Activated CD4-positive, alpha-beta T cell treated with anti-CD3 and anti-CD28 coated beads, Interleukin-2, amount 50 U/mL, for 4 hours (primary cell): Measurements from ENCODE around the gene ROR1.

Source experiments
- DNase-seq, 2 experiments: peaks; one replicate each; pipeline ENCODE4 v3.0.0-alpha.2; 2020

Gene ROR1

GRCh38 chr1:63983391-63984256 is 209.8 kb downstream of the ROR1 start:
- DNase-seq: no peak

GRCh38 chr1:63984257-63984929 is 210.6 kb downstream of the ROR1 start:
- DNase-seq: no peak

- no peak for DNase-seq
Observed at GRCh38 chr1:63984930-63985290, 211.1 kb downstream of the ROR1 start.

GRCh38 chr1:63987014-63987627 is 213.3 kb downstream of the ROR1 start:
- no peak for DNase-seq

- DNase-seq: no peak
Observed at GRCh38 chr1:63987628-63988024, 213.8 kb downstream of the ROR1 start.

GRCh38 chr1:63988941-63989340 is 215.1 kb downstream of the ROR1 start:
- DNase-seq: no peak

- no peak for DNase-seq
Observed at GRCh38 chr1:63991685-63992084, 217.9 kb downstream of the ROR1 start.

GRCh38 chr1:64000021-64000420 is 226.2 kb downstream of the ROR1 start:
- no peak for DNase-seq

- no peak for DNase-seq
Observed at GRCh38 chr1:64001038-64001437, 227.2 kb downstream of the ROR1 start.

GRCh38 chr1:64004451-64005025 is 230.7 kb downstream of the ROR1 start:
- no peak for DNase-seq

GRCh38 chr1:64005801-64006200 is 232.0 kb downstream of the ROR1 start:
- no peak for DNase-seq

- no peak for DNase-seq
Observed at GRCh38 chr1:64006276-64007051, 232.6 kb downstream of the ROR1 start.

GRCh38 chr1:64010316-64010715 is 236.5 kb downstream of the ROR1 start:
- DNase-seq: no peak

- DNase-seq: no peak
Observed at GRCh38 chr1:64013395-64013794, 239.6 kb downstream of the ROR1 start.

GRCh38 chr1:64019818-64020217 is 246.0 kb downstream of the ROR1 start:
- no peak for DNase-seq

GRCh38 chr1:64021066-64021465 is 247.2 kb downstream of the ROR1 start:
- no peak for DNase-seq

- no peak for DNase-seq
Observed at GRCh38 chr1:64025051-64025450, 251.2 kb downstream of the ROR1 start.

- DNase-seq: no peak
Observed at GRCh38 chr1:64029037-64029436, 255.2 kb downstream of the ROR1 start.

- DNase-seq: no peak
Observed at GRCh38 chr1:64030411-64030810, 256.6 kb downstream of the ROR1 start.

GRCh38 chr1:64031236-64031635 is 257.4 kb downstream of the ROR1 start:
- no peak for DNase-seq

- no peak for DNase-seq
Observed at GRCh38 chr1:64033667-64034220, 259.9 kb downstream of the ROR1 start.

GRCh38 chr1:64036549-64036948 is 262.7 kb downstream of the ROR1 start:
- DNase-seq: no peak

GRCh38 chr1:64038119-64038518 is 264.3 kb downstream of the ROR1 start:
- DNase-seq: no peak
